Renal pelvis (tissue), 4 donors: ENCODE results near the gene PLA2G3. TPM values are rescaled to one million over a fixed set of nuclear protein-coding genes. Genes with fewer than 3 reads are reported as not detected.
"Not testable (repeated sequence)": the region's sequence is repeated elsewhere in the genome, so short reads cannot be mapped to it uniquely, and the experiment has no call there.

ENCODE experiments used
- DNase-seq: peaks from one replicate; pipeline ENCODE4 v3.0.0-alpha.2; 2013
- polyA plus RNA-seq, 3 donors: library from polyadenylated mRNA; unstranded; fragments of 120-200 nt; gene quantifications; one replicate each; pipeline ENCODE4 v1.2.1, GENCODE V29; 2013; ENCODE audit not compliant: insufficient read length in 3 of 3

The PLA2G3 gene
- polyA plus RNA-seq, 3 donors: 0.16 to 0.21 (median 0.19) TPM

DNA sequence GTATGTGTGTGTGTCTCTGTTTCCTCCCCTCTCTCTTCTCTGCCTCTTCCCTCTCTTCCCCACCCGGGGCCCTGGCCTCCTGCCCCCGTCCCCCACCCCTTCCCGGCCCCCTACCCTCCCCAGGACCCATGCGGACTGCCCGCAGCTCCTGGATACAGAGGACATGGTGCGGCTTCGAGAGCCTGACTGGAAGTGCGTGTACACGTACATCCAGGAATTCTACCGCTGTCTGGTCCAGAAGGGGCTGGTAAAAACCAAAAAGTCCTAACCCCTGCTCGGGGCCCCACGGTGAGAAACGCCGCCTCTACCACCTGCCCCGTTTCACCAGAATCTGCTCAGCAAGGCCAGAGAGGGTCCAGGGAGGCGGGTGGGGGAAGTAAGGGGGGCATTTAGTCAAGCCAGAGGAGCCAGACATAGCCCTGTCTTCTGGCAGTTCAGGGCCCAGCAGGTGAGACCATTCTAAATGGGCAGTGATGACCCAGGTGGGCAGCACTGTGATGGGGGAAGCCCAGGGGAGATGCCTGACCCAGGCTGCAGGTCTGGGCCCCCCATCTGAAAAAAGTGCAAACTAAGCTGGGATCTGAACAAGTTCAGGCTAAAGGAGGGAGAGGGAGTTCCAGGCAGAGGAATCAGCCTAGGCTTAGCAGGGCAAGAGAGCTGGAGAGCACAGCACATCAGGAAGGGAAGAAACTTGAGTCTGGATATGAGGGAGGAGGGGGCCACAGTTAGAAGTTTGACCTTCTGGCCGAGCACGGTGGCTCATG is 39.4 kb downstream of the PLA2G3 start:
- no peak for DNase-seq

DNA sequence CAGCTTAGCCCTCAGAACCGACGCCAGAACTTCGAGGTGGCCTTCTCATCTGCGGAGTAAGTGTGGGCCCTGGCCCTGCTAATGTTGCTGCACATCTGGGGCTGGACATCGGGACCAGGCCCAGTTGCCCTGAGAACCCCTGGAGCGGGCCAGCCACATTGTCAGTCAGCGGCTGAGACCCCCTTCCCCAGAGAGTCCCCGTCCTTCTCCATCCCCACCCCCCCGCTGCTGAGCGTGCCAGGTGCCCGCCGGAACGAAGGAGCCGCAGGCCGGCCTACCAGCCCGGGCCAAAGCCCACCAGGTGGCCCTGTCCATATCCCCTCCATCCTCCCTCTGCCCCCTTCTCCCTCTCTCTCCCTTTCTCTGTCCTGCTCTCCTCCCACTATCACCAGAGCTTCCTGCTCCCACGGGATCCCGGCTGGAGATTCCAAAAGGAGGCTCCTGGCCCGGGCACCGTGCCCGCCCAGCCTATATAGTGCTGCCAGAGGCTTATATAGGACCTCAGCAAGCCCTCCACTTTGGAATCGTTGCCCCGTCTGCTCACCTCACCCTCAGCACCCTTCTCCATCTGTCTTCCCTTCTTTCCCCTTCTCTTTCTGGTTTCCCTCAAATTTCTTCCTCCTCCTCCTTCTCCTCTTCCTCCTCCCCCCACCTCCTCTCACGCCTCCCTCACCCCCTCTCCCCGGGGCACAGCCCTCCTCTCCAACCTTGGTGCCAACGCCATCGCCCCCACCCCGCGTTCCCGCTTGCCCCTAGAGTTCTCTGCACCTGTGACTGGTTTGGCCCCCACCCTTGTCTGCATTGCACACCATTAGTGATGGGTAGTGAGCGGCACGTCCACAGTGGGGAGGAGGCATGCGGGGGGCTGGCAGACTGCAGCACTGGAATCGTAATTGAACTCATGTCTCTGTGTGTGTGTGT is 40.2 kb downstream of the PLA2G3 start:
- DNase-seq: no peak

DNA sequence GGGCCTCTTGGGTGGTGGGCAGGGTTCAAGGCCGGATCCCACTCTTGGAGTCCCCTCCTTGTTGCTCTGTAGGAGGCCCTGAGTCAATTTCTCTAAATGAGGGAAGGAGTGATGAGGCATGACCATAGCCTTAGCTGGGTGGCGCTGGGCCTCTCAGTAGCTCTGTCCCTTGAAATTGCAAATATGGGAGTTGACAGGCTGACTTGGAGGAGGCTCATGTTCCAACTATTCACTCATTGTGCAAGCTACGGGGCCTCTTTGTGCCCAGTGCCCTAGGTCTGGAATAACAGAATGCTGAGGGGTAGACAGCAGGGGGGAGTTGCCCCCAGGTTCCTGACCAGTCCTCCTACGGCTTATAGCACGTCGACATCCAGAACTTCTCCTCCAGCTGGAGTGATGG is 40.9 kb downstream of the PLA2G3 start:
- no peak for DNase-seq

DNA sequence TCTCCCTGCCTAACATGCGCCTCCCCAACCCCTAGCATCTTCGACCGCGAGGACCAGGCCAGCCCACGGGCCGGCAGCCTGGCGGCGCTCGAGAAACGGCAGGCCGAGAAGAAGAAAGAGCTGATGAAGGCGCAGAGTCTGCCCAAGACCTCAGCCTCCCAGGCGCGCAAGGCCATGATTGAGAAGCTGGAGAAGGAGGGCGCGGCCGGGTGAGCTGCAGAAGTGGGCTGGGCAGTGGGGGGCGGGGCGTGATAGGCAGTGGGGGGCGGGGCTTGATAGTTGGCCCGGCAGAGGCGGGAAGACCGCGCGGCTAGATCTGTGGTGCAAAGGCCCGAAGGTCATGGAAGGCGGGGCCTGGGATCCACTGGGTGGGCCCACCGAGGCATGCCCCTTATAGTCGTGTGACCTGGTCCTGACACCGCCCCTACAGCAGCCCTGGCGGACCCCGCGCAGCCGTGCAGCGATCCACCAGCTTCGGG is 41.6 kb downstream of the PLA2G3 start:
- DNase-seq: no peak

DNA sequence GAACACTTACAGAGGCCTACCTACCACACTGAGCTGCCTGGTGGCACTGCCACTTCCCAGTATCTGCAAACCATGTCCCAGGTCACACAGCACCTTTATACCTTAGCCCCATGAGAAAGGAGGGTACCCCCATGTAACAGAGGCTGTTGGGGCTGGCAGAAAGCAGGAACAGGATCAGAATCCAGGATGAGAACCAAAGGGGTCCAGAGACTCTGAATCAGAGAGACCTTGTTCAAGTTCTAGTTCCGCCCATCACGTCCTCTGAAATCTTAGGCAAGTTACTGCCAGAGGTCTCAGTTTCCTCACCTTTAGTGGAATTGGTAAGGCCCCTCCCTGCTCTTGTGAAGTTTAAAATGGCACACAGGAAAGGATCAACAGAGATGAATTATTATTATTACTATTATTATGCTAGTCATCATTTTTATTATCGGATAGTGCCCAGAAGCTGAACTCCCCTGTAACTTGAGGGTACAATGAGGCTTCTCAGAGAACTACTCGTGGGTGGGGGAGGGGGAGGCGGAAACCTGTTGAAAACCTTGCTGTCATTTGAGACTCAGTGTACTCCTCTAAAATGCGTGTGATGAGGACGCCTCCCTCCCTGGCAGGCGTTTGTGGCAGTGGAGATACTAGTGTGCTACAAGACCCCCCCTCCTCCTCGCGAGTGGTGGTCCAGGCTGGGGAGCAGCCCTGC is 42.2 kb downstream of the PLA2G3 start:
- no peak for DNase-seq

DNA sequence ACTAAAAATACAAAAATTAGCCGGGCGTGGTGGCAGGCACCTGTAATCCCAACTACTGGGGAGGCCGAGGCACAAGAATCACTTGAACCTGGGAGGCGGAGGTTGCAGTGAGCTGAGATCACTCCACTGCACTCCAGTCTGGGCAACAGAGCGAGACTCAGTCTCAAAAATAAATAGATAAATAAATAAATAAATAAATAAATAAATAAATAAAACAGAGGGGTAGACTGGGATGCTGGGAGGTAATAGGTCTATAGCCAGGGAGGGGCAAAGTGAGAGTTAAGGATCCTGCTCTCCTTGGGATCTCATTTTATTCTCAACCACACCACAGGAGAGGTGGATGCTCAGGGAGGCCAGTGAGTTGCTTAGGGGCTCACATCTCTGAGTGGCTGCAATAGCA is 42.8 kb downstream of the PLA2G3 start:
- not testable (repeated sequence) for DNase-seq

DNA sequence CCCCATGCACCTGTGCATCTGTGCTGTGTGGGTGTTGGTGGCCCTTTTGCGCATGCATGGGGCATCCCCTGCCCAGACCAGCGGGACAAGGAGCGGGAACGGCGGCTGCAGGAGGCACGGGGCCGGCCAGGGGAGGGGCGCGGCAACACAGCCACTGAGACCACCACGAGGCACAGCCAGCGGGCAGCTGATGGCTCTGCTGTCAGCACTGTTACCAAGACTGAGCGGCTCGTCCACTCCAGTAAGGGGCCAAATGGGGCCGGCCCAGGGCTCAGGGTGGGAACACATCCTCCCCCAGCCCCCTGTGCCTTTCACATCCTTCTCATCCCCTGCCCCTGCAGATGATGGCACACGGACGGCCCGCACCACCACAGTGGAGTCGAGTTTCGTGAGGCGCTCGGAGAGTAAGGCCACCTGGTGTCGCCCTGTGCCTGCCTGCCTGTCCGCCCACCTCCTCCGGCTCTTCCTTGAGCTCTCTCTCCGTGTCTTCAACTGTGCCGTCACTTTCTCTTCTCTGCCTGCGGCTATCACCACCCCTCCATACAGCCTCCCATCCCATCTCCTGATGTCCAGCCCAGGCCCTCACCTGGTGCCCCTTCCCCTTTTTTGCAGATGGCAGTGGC is 43.5 kb downstream of the PLA2G3 start:
- no peak for DNase-seq

DNA sequence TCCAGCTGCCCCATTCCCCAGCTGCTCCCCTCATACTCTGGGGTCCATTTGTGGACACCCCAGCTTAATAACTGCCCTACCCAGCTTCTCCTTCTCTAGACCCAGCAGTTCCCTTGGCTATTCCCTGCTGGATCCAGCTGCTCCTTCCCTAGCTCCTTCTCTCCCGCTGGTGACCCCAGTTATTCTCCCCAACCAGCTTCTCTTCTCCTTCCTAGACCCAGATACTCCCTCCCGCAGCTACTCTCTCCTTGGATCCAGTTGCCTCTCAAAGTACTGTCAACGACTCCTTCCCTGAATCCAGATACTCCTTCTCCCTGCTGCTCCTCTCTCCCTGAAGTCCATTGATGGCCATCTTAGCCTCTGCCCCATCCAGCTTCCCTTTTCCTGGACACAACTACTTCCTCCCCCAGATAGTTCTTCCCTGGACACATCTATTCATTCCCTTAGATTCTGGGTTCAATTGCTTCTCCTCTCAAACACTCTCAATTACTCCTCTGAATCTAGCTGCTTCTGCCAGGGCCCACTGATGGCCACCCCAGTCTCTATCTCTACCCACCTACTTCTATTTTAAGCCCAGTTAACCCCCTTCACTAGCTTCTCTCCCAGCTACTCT is 44.6 kb downstream of the PLA2G3 start:
- DNase-seq: no peak

DNA sequence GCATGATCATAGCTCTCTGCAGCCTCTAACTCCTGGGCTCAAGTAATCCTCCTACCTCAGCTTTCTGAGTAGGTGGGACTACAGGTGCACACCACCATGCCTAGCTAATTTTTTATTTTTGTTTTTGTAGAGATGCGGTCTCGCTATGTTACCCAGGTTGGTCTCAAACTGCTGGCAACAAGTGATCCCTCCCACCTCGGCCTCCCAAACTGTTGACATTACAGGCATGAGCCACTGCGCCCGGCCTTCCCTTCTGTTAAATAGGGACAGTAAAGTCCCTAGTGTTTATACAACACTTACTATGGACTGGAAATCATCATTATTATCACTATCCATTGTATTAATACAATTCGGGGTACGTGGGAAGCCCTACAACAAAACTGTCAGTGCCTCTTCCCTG is 45.6 kb downstream of the PLA2G3 start:
- no peak for DNase-seq

DNA sequence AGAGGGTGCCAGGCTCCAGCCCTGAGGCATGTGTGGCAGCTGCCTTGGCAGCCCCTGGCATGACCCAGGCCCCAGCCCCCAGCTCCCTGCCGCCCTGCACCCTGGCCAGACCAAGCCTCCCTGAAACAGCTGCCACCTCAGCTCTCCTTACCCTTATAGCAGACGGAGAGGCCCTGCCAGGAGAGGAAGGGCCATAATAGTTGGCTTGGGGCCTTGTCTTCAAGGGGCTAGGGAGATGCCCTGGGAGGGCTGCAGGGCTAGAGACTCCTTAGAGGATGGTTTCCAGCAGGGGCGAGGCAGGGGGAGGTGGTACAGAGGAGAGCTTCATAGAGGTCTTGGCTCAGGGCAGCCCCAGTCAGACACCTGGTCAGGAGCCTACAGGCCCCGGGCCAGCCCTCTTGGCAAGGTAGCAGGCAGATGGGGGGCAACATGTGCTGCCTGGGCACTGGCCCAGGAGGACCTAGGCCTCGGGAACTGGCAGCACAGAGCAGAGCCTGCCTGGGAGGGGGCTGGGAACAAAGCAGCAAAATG is 46.2 kb downstream of the PLA2G3 start:
- no peak for DNase-seq

DNA sequence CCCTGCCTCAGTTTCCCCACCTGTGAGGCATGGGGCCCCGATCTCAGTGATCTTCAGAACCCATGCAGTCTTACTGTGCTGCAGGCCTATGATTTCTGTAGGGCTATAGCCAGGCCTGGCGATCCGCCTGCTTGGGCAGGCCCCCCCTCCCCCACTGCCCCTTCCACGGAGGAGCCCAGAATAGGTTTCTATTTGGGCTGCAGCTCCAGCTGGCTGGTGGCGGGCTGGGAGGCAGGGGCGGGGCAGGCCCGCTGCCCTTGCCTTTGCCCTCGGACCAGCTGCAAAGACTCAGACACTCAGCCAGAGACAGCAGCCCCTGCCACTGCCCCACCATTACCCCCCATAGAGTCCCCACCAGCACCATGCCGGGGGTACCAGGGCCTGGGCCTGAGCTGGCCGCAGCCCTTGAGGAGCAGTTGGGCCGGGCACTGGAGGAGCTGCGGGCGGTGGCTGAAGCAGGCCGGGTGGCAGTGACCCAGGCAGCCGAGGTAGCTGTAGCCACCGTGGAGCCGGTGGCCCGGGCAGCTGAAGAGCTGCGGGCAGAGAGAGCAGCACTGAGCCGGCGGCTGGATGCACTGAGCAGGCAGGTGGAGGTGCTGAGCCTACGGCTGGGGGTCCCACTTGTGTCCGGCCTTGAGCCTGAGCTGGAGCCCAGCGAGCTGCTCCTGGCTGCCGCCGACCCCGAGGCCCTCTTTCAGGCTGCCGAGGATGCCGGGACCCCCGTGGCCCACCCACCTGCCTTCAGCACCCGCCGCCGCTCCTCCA is 47.0 kb downstream of the PLA2G3 start:
- no peak for DNase-seq

DNA sequence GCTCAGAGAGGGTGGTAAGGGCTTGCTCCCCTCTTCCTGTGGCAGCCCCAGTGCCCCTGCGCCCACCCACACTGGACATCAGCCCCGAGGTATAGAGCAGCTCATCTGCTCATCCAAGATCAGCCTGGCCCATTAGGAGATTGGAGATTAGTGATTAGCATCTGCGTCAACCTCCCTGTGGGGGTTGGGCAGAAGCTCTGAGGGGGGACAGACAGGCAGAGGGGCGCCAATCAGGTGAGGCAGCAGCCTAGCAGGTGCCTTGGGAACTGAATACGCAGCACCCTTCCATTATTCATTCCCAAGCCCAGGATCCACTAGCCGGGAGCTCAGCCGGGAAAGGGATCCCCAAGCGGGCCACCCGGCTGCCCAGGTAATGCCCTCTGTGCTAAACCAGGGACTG is 48.1 kb downstream of the PLA2G3 start:
- DNase-seq: no peak

DNA sequence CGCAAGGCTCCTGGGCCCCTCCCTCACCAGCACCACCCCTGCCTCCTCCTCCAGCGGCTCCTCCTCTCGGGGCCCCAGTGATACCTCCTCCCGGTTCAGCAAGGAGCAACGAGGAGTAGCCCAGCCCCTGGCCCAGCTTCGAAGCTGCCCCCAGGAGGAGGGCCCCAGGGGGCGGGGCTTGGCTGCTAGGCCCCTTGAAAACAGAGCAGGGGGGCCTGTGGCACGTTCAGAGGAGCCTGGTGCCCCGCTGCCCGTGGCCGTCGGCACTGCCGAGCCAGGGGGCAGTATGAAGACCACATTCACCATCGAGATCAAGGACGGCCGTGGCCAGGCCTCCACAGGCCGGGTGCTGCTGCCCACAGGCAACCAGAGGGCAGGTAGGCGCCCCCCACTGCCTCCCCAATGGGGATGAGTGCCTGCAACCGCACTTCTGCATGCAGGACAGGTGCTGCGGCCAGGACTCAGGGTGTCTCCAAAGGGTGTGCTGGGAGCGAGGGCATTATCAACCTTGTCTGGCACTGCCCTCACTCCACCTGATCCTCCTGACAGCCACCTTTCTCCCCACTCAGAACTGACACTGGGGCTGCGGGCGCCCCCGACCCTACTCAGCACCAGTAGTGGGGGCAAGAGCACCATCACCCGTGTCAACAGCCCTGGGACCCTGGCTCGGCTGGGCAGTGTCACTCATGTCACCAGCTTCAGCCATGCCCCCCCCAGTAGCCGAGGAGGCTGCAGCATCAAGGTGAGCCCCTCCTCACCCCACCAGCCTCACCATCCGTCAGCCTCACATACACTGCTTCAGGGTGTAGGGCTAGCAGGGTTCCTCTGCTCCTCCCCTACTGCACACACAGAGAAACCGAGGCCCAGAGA is 49.0 kb downstream of the PLA2G3 start:
- no peak for DNase-seq

DNA sequence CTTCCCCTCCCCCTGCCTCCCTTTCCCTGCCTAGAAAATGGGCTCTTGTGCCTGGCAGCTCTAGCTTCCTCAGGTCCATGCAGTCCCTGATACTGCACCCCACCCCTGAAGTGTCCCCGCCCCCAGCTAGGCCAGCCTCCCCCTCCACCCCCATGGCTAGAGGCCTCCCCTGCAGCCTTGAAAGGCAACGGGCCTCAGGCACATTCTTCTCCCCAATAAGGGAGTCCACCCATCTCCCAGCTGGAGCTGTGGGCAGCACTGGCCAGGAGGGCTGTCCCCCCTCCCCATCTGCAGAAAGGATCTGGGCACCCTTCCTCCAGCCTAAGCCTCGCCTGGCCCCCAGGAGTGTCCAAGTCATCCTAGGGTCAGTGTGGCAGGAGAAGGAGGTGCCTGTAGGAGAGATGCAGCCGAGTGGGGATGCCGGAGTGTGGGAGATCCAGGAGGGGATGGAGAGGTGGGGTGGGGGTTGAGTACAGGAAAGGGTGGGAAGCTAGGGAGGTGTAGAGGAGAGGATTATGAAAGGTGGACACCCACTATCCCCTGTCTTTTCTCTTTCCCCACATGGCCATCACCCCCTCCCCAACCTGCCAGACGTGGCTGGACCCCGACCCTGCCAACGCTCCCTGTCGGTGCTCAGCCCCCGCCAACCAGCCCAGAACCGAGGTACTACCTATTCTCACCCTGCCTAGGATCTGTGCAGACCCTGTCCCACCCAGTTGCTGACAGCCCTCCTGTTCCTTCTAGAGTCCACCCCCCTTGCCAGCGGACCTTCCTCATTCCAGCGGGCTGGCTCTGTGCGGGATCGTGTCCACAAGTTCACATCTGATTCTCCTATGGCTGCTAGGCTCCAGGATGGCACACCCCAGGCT is 49.9 kb downstream of the PLA2G3 start:
- DNase-seq: no peak

DNA sequence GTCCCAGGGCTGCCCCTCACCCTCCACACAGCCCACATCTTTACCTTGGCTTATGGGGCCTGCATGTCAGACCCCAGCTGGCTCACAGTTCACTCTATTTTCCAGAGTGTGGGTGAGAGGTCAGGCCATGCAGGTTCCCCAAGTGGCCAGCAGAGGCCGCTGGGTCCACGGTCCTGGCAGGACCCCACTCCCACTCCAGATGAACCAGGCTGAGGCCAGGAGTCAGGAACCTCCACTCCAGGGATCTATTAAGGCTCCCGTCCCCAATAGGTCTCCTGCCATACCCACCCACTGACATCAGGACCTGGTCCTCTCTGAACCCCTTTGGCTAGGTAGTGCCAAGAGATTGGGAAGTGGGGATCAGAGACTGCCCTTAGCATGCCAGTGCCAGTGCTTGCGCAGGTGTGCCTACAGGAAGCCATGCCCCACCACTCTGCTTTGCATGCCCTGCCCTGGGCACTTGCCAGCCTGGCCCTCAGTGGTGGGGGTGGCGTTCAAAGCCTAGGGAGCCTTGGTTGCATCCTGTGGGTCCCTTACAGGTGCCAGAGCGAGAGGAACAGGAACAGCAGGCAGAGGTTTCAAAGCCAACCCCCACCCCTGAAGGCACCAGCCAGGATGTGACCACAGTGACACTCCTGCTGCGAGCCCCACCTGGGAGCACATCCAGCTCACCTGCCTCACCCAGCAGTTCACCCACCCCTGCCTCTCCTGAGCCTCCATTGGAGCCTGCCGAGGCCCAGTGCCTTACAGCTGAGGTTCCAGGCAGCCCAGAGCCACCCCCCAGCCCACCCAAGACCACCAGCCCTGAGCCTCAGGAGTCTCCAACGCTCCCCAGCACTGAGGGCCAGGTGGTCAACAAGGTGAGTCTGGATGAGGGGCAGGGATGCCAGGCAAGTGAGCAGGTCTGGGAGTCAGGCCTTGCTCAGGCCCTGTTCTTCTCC is 50.9 kb downstream of the PLA2G3 start:
- DNase-seq: no peak

DNA sequence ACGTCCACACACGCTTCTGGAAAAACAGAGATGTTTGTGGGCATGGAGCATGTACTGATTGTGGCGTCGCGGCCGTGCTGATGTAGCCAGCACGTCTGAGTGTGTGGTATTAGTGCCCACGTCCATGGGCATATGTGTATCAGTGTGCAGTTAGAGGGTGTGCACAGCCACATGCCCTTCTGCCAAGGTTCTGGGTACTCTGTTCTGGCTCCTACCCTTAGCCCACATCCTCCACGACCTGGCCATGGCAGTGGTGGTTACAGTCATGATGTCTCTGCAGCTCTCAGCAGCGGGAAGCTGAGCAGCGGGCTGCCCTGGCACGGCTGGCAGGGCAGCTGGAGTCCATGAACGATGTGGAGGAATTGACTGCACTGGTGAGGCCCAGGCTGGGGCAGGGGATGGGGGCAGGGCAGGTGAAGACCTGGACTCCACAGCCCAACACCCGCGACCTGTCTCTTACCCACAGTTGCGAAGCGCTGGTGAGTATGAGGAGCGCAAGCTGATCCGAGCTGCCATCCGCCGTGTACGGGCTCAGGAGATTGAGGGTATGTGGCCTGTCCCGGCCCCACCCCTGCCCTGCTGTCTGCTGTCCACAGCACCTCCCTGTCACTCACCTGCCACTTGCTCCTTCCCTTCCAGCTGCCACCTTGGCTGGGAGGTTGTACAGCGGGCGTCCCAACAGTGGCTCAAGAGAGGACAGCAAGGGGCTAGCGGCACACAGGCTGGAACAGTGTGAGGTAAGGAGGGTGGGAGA is 51.9 kb downstream of the PLA2G3 start:
- DNase-seq: no peak
